Kidney (tissue), 14 donors: ENCODE results near the gene R3HCC1L. TPM values are rescaled to one million over a fixed set of nuclear protein-coding genes. Genes with fewer than 3 reads are reported as not detected.

Experiments used
- DNase-seq, 5 donors: peaks; one replicate each; pipeline ENCODE4 v3.0.0-alpha.2; 2013 to 2020
- FAIRE-seq: peaks from 2 replicates; lab custom pipeline; 2012; peaks lifted over from hg19 to GRCh38; lab: Jason Lieb, UNC
- H3K27ac ChIP-seq, 2 donors: one replicate each; pipeline ENCODE4 v1.7.0; 2013; ENCODE audit warnings: low read depth in 2 of 2, low read length in 2 of 2, inconsistent platforms in 1 of 2
- H3K27me3 ChIP-seq: one replicate; pipeline ENCODE4 v1.7.1; 2013; ENCODE audit warnings: low read length, inconsistent platforms; ENCODE audit not compliant: control insufficient read depth, insufficient read depth
- H3K36me3 ChIP-seq, 3 donors: one replicate each; pipeline versions ENCODE4 v1.7.0 to v1.7.1; 2013; ENCODE audit warnings: low read length in 3 of 3, control low read depth in 1 of 3, inconsistent platforms in 1 of 3; ENCODE audit not compliant: insufficient read depth in 3 of 3, control insufficient read depth in 2 of 3
- H3K4me1 ChIP-seq, 3 donors: one replicate each; pipeline versions ENCODE4 v1.7.0 to v1.7.1; 2013; ENCODE audit warnings: low read length in 3 of 3, inconsistent platforms in 1 of 3, low read depth in 1 of 3; ENCODE audit not compliant: control insufficient read depth in 2 of 3, insufficient read depth in 2 of 3
- H3K4me3 ChIP-seq, 3 donors: one replicate each; pipeline versions ENCODE4 v1.7.0 to v1.8.1; 2013; ENCODE audit warnings: low read length in 3 of 3, control low read depth in 1 of 3, inconsistent platforms in 1 of 3
- H3K9ac ChIP-seq, 3 donors: one replicate each; pipeline versions ENCODE4 v1.7.0 to v1.7.1; 2013; ENCODE audit warnings: low read length in 3 of 3, control low read depth in 1 of 3, inconsistent platforms in 1 of 3
- H3K9me3 ChIP-seq, 3 donors: one replicate each; pipeline versions ENCODE4 v1.7.0 to v1.7.1; 2013; ENCODE audit warnings: low read length in 3 of 3, control low read depth in 1 of 3, inconsistent platforms in 1 of 3; ENCODE audit not compliant: control insufficient read depth in 2 of 3, insufficient read depth in 1 of 3
- intact Hi-C: fragments of 100-400 bp; cut with DNase I; formaldehyde crosslinking; loops from one replicate; pipeline ENCODE4 v1.11.1; 2022
- polyA plus RNA-seq: library from polyadenylated mRNA; stranded (reverse); fragments of 350-450 nt; fragmentation: Illumina TruSeq; extraction: RNeasy Lipid Tissue Mini Kit (QIAGEN cat#74804); gene quantifications from one replicate; pipeline ENCODE4 v1.2.3, GENCODE V29; 2014; ENCODE audit warnings: low read depth, low replicate concordance; ENCODE audit not compliant: insufficient read depth
- total RNA-seq: library from RNA; stranded (reverse); fragmentation: NEBNext Ultra II Directional; extraction: Animal tissue kit (Norgen Biotek cat#: 25700); gene quantifications from one replicate; pipeline ENCODE4 v1.2.1, GENCODE V29; 2021
- TF ChIP-seq, protein P1 (sequence below): IDR thresholded peaks from 3 replicates; pipeline ENCODE4 v1.5.1; 2012; ENCODE audit warnings: mild to moderate bottlenecking, moderate library complexity, borderline replicate concordance; ENCODE audit not compliant: insufficient read depth; ENCODE audit errors: extremely low read depth
- donor health status: control.
- donor health status: control.
- donor health status: control.
- donor health status: control.
- donor health status: control.
- donor health status: DM: yes; HTN: yes; CAD: no.
- donor health status: Normal renal cell carcinoma (clear cell type).

The R3HCC1L gene
- total and polyA plus RNA-seq, 2 donors from 2014 or later, result 9.7 to 17.0 TPM

DNA sequence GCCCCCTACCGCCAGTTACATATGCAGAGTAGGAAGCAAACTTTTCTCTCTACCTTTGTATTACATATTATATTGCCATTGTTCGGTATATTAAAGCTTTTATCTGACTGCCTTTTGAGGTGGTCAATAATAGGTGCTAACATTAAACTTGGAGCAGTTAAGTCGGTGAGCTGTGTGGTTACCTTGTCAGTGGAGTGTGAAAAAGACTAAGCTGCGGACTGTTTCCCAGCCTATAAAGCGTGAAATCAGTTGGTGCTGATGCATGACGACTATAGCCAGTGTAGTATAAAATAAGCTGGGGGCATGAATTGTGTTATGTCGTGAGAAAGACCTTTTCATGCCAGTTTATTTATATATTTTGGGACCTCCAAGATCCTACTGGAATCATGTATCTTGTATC is 33.7 kb downstream of the R3HCC1L start:
- no peak for FAIRE-seq
- Histone ChIP-seq H3K27ac (no peak overlapping the region), H3K9ac (no peak overlapping the region), H3K4me3 (no peak overlapping the region), H3K27me3 (no peaks in the 10 kb centered on the region), H3K4me1 (no peaks in the 10 kb centered on the region), H3K9me3 (no peaks in the 10 kb centered on the region), H3K36me3 (peaks cover 0 to 9% (median 0%) of the 10 kb centered on the region in 3 donors)
- intact Hi-C loops, result no loop called here
- TF ChIP-seq, protein P1, sequence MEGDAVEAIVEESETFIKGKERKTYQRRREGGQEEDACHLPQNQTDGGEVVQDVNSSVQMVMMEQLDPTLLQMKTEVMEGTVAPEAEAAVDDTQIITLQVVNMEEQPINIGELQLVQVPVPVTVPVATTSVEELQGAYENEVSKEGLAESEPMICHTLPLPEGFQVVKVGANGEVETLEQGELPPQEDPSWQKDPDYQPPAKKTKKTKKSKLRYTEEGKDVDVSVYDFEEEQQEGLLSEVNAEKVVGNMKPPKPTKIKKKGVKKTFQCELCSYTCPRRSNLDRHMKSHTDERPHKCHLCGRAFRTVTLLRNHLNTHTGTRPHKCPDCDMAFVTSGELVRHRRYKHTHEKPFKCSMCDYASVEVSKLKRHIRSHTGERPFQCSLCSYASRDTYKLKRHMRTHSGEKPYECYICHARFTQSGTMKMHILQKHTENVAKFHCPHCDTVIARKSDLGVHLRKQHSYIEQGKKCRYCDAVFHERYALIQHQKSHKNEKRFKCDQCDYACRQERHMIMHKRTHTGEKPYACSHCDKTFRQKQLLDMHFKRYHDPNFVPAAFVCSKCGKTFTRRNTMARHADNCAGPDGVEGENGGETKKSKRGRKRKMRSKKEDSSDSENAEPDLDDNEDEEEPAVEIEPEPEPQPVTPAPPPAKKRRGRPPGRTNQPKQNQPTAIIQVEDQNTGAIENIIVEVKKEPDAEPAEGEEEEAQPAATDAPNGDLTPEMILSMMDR, result no peak
- peak in 2 of 5 donors; percentile 53 to 64 for DNase-seq

DNA sequence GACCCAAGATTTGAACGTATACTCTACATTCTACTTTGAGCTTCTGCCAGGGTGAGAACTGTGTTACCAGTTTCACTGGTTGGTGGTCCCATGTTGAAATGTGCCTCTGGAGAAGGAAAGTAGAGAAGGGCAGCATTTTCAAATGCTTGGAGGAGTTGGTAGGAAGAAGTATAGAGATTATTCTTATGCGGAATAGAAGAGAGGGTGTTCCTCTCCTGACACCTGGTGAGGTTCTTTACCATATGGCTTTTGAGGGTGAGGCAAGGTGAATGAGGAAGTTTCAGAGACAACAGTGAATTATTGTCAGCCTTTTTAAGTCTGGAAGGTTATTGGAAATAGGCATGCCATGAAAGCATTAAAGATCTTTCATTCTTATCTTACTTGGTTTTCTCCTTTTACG is 34.3 kb downstream of the R3HCC1L start:
- Histone ChIP-seq H3K27ac (no peak overlapping the region), H3K4me3 (no peak overlapping the region), H3K27me3 (no peaks in the 10 kb centered on the region), H3K9ac (no peak overlapping the region), H3K36me3 (peaks cover 0 to 9% (median 0%) of the 10 kb centered on the region in 3 donors), H3K9me3 (no peaks in the 10 kb centered on the region), H3K4me1 (no peaks in the 10 kb centered on the region)
- FAIRE-seq (no peak), DNase-seq (no peak)
- TF ChIP-seq, protein P1, result no peak
- intact Hi-C loops, result no loop called here

DNA sequence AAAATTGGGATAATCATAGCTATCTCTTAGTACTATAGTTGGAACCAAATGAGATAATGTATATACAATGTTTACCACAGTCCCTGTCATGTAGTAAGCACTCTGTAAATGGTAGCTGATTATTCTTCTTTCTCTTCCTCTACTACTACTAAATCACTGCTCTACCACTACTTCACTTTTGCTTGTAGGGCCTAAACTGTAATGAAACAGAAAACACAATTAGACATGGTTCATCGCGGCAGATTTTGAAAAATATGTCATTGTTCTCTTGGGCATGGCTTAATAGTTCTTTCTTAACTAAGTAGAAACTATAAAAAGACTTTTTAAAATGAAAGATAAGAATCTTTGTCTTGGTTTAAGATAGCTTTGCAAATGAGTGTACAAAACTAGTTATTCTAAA is 34.9 kb downstream of the R3HCC1L start:
- H3K9me3 ChIP-seq, result no peaks in the 10 kb centered on the region
- FAIRE-seq, result no peak
- no peak overlapping the region for H3K9ac ChIP-seq
- H3K36me3 ChIP-seq, result peaks cover 0 to 3% (median 0%) of the 10 kb centered on the region in 3 donors
- H3K27me3 ChIP-seq, result no peaks in the 10 kb centered on the region
- TF ChIP-seq, protein P1, result no peak
- no peak for DNase-seq
- no peak overlapping the region for H3K27ac ChIP-seq
- intact Hi-C loops, result no loop called here
- H3K4me3 ChIP-seq, result no peak overlapping the region
- H3K4me1 ChIP-seq, result no peaks in the 10 kb centered on the region
